ENCODE results near the gene KCNJ10.

DNA sequence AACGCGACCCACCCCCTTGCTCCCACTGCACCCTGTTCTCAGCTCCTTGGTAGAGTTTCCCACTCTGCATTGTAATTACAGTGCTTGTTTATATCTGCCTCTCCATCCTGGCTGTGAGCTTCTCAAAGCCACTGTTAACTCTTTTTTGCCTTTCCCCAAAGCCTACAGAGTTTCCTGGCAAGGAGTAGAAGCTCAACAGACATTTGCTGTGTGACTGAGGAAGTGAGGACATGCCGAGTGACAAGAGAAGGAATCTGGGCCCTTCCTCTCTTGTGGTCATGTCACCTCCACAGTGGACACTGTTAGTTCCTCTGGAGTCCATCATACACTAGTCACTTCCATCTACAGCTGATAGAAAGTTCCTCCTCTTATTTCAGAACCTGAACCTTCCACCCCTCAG, 34.5 kb upstream of the KCNJ10 start:
- TF ChIP-seq EZH2 (IDR thresholded peaks at IDR 0.05; ENCODE audit: borderline replicate concordance, low read length), result no peak
- TF ChIP-seq, protein P1, sequence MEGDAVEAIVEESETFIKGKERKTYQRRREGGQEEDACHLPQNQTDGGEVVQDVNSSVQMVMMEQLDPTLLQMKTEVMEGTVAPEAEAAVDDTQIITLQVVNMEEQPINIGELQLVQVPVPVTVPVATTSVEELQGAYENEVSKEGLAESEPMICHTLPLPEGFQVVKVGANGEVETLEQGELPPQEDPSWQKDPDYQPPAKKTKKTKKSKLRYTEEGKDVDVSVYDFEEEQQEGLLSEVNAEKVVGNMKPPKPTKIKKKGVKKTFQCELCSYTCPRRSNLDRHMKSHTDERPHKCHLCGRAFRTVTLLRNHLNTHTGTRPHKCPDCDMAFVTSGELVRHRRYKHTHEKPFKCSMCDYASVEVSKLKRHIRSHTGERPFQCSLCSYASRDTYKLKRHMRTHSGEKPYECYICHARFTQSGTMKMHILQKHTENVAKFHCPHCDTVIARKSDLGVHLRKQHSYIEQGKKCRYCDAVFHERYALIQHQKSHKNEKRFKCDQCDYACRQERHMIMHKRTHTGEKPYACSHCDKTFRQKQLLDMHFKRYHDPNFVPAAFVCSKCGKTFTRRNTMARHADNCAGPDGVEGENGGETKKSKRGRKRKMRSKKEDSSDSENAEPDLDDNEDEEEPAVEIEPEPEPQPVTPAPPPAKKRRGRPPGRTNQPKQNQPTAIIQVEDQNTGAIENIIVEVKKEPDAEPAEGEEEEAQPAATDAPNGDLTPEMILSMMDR (IDR thresholded peaks at IDR 0.05; ENCODE audit: low read length), result no peak
